ENCODE data around the gene FADS6.

GRCh38 chr17:74864297-74864865, 29.1 kb downstream of the FADS6 start:
- no peak for TF ChIP-seq CTCF (conservative IDR thresholded peaks at IDR 0.05; ENCODE audit: low read depth, low read length)
- TF ChIP-seq EZH2 (IDR thresholded peaks at IDR 0.05; ENCODE audit: low read length, unreplicated experiment): no peak
- TF ChIP-seq EZH2phosphoT487 (IDR thresholded peaks at IDR 0.05; ENCODE audit: borderline replicate concordance, low read length): no peak

All from PC-3 (cell line).